MCF 10A (cell line): ENCODE data around the gene GPR108. TPM values are rescaled to one million over a fixed set of nuclear protein-coding genes. Genes with fewer than 3 reads are reported as not detected.
A peak's percentile ranks its signal among the peaks of the same experiment; 100 is the strongest.

Source experiments
- BruUV-seq: library from RNA; stranded (reverse); fragments of 400-500 nt; replicated peaks from 2 replicates; lab custom pipeline; 2021; lab: Mats Ljungman, UMichigan
- CTCF ChIA-PET: fragments of 300-600 bp; sonication (Branson Sonifier 250); formaldehyde crosslinking; extraction: SDS; loops from one replicate; lab custom pipeline; 2021; ENCODE audit warnings: antibody characterized with exemption, inconsistent platforms; lab: Yijun Ruan, JAX
- POLR2A ChIA-PET: fragments of 300-600, 350-650 bp; sonication (Branson Sonifier 250); formaldehyde crosslinking; extraction: SDS; loops from one replicate; lab custom pipeline; 2020; ENCODE audit warnings: antibody characterized with exemption, inconsistent platforms; lab: Yijun Ruan, JAX
- DNase-seq: peaks from one replicate; pipeline ENCODE4 v3.0.0-alpha.2; 2018; ENCODE audit not compliant: unreplicated experiment
- H3K27ac Mint-ChIP-seq: one replicate; pipeline ENCODE4 v1.8.0; 2022; ENCODE audit warnings: mild to moderate bottlenecking, low read depth, mixed read lengths; ENCODE audit not compliant: unreplicated experiment
- H3K27me3 Mint-ChIP-seq: one replicate; pipeline ENCODE4 v1.8.0; 2022; ENCODE audit warnings: mixed read lengths; ENCODE audit not compliant: insufficient read depth, unreplicated experiment
- H3K36me3 Mint-ChIP-seq: one replicate; pipeline ENCODE4 v1.8.0; 2022; ENCODE audit warnings: mild to moderate bottlenecking, moderate library complexity, mixed read lengths; ENCODE audit not compliant: insufficient read depth, unreplicated experiment
- H3K4me1 Mint-ChIP-seq: one replicate; pipeline ENCODE4 v1.8.0; 2022; ENCODE audit warnings: mixed read lengths; ENCODE audit not compliant: insufficient read depth, unreplicated experiment
- H3K4me3 Mint-ChIP-seq: one replicate; pipeline ENCODE4 v1.8.0; 2022; ENCODE audit warnings: mild to moderate bottlenecking, moderate library complexity, mixed read lengths; ENCODE audit not compliant: unreplicated experiment
- H3K9me3 Mint-ChIP-seq: one replicate; pipeline ENCODE4 v1.8.0; 2022; ENCODE audit warnings: mixed read lengths; ENCODE audit not compliant: unreplicated experiment
- intact Hi-C: fragments of 100-400 bp; cut with micrococcal nuclease; formaldehyde crosslinking; loops from 2 replicates; pipeline ENCODE4 v1.14.1; 2022
- total RNA-seq: library from RNA; stranded (reverse); gene quantifications from 2 replicates; pipeline ENCODE4 v1.2.3, GENCODE V29; 2022
- TF ChIP-seq, protein P1 (sequence below): fragments of 200-600 bp; IDR thresholded peaks from one replicate; pipeline ENCODE4 v1.8.0; 2022; ENCODE audit warnings: antibody characterized with exemption, mild to moderate bottlenecking; ENCODE audit not compliant: unreplicated experiment

Gene GPR108
- total RNA-seq, 1 experiment from 2014 or later, result 115 TPM

DNA sequence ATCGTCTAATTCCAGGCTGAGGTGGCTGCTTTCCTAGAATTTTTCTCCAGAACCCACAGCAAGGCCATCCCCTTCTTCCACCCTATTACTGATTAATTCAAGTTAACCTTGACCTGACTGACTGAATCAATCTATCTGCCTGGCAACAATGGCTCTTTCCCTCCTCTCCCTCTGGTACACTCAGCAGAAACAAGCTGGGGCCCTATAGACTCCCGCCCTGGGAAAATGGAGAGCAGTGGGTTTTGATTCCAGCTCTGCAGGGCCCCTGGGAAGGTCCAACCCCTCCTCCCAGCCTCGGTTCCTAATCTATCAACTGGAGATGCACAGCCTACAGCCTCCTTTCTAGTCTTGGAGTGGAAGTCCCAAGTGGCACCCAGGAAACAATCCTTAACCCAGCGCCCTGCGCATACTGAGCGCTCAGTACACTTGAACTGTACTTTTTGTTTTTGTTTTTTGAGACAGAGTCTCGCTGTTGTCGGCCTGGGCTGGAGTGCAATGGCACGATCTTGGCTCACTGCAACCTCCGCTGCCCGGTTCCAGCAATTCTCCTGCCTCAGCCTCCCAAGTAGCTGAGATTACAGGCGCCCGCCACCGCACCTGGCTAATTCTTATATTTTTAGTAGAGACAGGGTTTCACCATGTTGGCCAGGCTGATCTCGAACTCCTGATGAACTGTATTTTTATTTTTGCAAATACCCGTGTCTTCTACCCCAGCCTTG is 11.7 kb downstream of the GPR108 start:
- Mint-ChIP-seq H3K4me3 (no peak overlapping the region), H3K27ac (no peak overlapping the region), H3K36me3 (peaks cover 12% of the 10 kb centered on the region), H3K9me3 (no peaks in the 10 kb centered on the region), H3K4me1 (peaks cover 29% of the 10 kb centered on the region), H3K27me3 (no peaks in the 10 kb centered on the region)
- ChIA-PET CTCF (interaction anchor here (0.6 to 2.1 kb wide), 2 partner anchors 10 to 183 kb away, joined by 3 to 9 read pairs; no protein-coding TSS in a partner anchor), POLR2A (interaction anchor here (7.7 kb wide), 1 partner anchor 14 kb away, joined by 189 read pairs; the partner anchor contains the start of genes GPR108 and TRIP10)
- no peak for DNase-seq
- intact Hi-C loops, result no loop called here
- no TSS peak for BruUV-seq
- TF ChIP-seq, protein P1, sequence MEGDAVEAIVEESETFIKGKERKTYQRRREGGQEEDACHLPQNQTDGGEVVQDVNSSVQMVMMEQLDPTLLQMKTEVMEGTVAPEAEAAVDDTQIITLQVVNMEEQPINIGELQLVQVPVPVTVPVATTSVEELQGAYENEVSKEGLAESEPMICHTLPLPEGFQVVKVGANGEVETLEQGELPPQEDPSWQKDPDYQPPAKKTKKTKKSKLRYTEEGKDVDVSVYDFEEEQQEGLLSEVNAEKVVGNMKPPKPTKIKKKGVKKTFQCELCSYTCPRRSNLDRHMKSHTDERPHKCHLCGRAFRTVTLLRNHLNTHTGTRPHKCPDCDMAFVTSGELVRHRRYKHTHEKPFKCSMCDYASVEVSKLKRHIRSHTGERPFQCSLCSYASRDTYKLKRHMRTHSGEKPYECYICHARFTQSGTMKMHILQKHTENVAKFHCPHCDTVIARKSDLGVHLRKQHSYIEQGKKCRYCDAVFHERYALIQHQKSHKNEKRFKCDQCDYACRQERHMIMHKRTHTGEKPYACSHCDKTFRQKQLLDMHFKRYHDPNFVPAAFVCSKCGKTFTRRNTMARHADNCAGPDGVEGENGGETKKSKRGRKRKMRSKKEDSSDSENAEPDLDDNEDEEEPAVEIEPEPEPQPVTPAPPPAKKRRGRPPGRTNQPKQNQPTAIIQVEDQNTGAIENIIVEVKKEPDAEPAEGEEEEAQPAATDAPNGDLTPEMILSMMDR, result no peak

DNA sequence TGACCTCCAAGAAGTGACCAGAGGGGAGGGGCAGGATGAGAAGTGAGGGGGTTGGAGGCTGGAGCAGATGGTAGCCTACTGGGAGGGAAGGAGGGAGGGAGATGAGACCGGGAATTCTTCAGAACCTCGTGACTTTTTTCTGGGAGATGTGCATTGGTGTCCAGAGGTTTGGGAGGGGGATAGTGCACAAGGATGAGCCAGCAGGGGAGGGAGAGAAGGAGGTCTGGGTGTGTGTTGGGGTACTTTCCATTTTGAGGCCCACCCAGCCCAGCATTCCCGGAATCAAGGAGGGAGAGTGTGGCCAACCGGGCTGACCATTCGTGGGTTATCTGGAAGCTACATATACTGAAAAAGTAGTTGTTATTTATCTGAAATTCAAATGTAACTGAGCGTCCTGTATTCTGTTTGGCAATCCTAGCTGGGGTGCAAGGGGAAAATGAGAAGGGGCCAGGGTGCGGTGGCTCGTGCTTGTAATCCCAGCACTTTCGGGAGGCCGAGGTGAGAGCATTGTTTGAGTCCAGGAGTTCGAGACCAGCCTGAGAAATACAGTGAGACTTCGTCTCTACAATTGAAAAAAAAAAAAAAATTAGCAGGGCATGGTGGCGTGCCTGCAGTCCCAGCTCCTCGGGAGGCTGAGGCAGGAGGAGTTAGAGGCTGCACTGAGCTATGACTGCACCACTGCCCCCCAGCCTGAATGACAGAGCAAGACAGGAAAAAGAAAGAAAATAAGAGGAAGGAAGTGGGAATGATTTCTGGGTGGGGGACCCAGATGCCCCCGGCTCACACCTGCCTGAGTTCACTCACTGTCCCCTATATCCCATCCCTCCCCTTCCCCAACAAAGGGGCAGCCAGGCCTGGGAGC is 12.5 kb downstream of the GPR108 start:
- no peak for DNase-seq
- CTCF ChIA-PET, result interaction anchor here (0.6 to 2.1 kb wide), 3 partner anchors 11 to 198 kb away, joined by 3 to 9 read pairs (median 4); no protein-coding TSS in a partner anchor
- no peak overlapping the region for H3K27ac Mint-ChIP-seq
- TF ChIP-seq, protein P1, result no peak
- no peaks in the 10 kb centered on the region for H3K9me3 Mint-ChIP-seq
- no TSS peak for BruUV-seq
- H3K4me3 Mint-ChIP-seq, result no peak overlapping the region
- intact Hi-C loops, result loop anchor here (5.0 kb wide), 1 partner anchor 137 kb away; no protein-coding TSS in a partner anchor
- H3K27me3 Mint-ChIP-seq, result no peaks in the 10 kb centered on the region
- peaks cover 18% of the 10 kb centered on the region for H3K36me3 Mint-ChIP-seq
- POLR2A ChIA-PET, result interaction anchor here (0.6 to 7.7 kb wide), 2 partner anchors 15 to 42 kb away, joined by 4 to 189 read pairs; partner anchors contain the start of genes GPR108 and TRIP10
- peaks cover 29% of the 10 kb centered on the region for H3K4me1 Mint-ChIP-seq

DNA sequence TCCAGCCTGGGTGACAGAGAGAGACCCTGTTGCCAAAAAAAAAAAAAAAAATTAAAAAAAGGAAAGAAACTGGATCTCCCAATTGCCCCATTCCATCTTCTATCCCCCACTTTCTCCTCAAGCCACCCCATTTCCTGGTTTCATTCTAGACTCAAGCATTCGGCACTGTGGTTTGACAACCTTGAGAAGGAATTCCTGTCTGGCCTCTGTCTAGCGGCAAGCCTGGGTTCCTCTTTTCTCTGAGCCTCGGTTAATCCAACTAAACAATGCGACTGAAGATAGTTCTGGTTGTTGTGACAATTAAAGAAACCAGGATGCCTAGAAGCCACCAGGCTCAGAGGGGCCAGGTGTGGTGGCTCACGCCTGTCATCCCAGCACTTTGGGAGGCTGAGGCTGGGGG is 13.6 kb downstream of the GPR108 start:
- intact Hi-C loops, result loop anchor here (5.0 kb wide), 1 partner anchor 139 kb away; no protein-coding TSS in a partner anchor
- CTCF ChIA-PET, result interaction anchor here (0.6 to 2.1 kb wide), 3 partner anchors 10 to 197 kb away, joined by 4 to 9 read pairs (median 4); no protein-coding TSS in a partner anchor

More for the DNA sequence above, 13.6 kb downstream of the GPR108 start:
- H3K36me3 Mint-ChIP-seq, result peaks cover 24% of the 10 kb centered on the region
- BruUV-seq, result no TSS peak
- peaks cover 25% of the 10 kb centered on the region for H3K4me1 Mint-ChIP-seq
- DNase-seq, result peak; percentile 15
- POLR2A ChIA-PET, result interaction anchor here (0.6 to 7.7 kb wide), 2 partner anchors 16 to 43 kb away, joined by 4 to 189 read pairs; partner anchors contain the start of genes GPR108 and TRIP10
- no peaks in the 10 kb centered on the region for H3K27me3 Mint-ChIP-seq
- H3K27ac Mint-ChIP-seq, result peak overlapping the region; percentile 82
- H3K4me3 Mint-ChIP-seq, result no peak overlapping the region
- H3K9me3 Mint-ChIP-seq, result no peaks in the 10 kb centered on the region
- TF ChIP-seq, protein P1, result no peak
